H1 (cell line): ENCODE results near the gene GRAMD4. TPM values are rescaled to one million over a fixed set of nuclear protein-coding genes. Genes with fewer than 3 reads are reported as not detected.

Experiments used
- CTCF ChIA-PET: fragments of 300-600 bp; sonication (Branson Sonifier 250); formaldehyde crosslinking; loops from one replicate; lab custom pipeline; 2021; ENCODE audit not compliant: partially characterized antibody; lab: Charles Lee
- POLR2A ChIA-PET: fragments of 300-600 bp; sonication (Branson Sonifier 250); formaldehyde crosslinking; loops from one replicate; lab custom pipeline; 2021; ENCODE audit warnings: inconsistent platforms; ENCODE audit not compliant: partially characterized antibody; lab: Charles Lee
- DNase-seq, 2 experiments: peaks; one replicate each; pipeline versions ENCODE4 v3.0.0 to v3.0.0-alpha.2; 2010 to 2022; ENCODE audit warnings: low spot score in 2 of 2, low read depth in 1 of 2, mixed read lengths in 1 of 2
- FAIRE-seq: peaks from 2 replicates; lab custom pipeline; 2011; peaks lifted over from hg19 to GRCh38; lab: Jason Lieb, UNC
- H2AFZ ChIP-seq: 2 replicates; pipeline ENCODE4 v1.8.1; 2012; ENCODE audit warnings: low read length, inconsistent platforms
- H2AK5ac ChIP-seq: 2 replicates; pipeline ENCODE4 v1.6.1; 2013; ENCODE audit warnings: low read depth, low read length
- H2BK120ac ChIP-seq: replicated peaks from 2 replicates; pipeline ENCODE3; 2013; ENCODE audit warnings: low read depth, low read length, inconsistent platforms
- H2BK12ac ChIP-seq: 2 replicates; pipeline ENCODE4 v1.6.1; 2013; ENCODE audit warnings: low read depth, low read length
- H2BK15ac ChIP-seq: 2 replicates; pipeline ENCODE4 v1.6.1; 2013; ENCODE audit warnings: low read length
- H2BK20ac ChIP-seq: 2 replicates; pipeline ENCODE4 v1.6.1; 2013; ENCODE audit warnings: low read length
- H2BK5ac ChIP-seq: 2 replicates; pipeline ENCODE4 v1.6.1; 2013; ENCODE audit warnings: low read depth, low read length
- H3K14ac ChIP-seq: 2 replicates; pipeline ENCODE4 v1.6.1; 2013; ENCODE audit warnings: inconsistent platforms; ENCODE audit not compliant: insufficient read length
- H3K18ac ChIP-seq: 2 replicates; pipeline ENCODE4 v1.6.1; 2013; ENCODE audit warnings: low read length; ENCODE audit errors: extremely low read depth
- H3K23ac ChIP-seq: 2 replicates; pipeline ENCODE4 v1.6.1; 2013; ENCODE audit warnings: inconsistent platforms; ENCODE audit not compliant: insufficient read length
- H3K23me2 ChIP-seq: 2 replicates; pipeline ENCODE4 v1.6.1; 2013; ENCODE audit warnings: low read depth, low read length
- H3K27ac ChIP-seq: 2 replicates; pipeline ENCODE4 v1.6.1; 2011; ENCODE audit warnings: low read depth, low read length, inconsistent platforms
- H3K27me3 ChIP-seq, 4 experiments: replicated peaks in 1 of 4; 1 replicate in 1 of 4; 2 replicates in 3 of 4; pipeline versions ENCODE4 v1.6.1 to v1.8.1; 2011 to 2013; ENCODE audit warnings: low read length in 3 of 4, mild to moderate bottlenecking in 3 of 4, inconsistent platforms in 2 of 4, mixed read lengths in 2 of 4, moderate library complexity in 1 of 4; ENCODE audit not compliant: control insufficient read depth in 3 of 4, insufficient read depth in 3 of 4; ENCODE audit errors: extremely low read depth in 1 of 4
- H3K36me3 ChIP-seq, 4 experiments: 2 replicates each; pipeline versions ENCODE4 v1.6.1 to v1.8.1; 2011 to 2013; ENCODE audit warnings: mild to moderate bottlenecking in 4 of 4, low read length in 3 of 4, moderate library complexity in 2 of 4, control low read depth in 1 of 4, inconsistent platforms in 1 of 4; ENCODE audit not compliant: insufficient read depth in 4 of 4, control insufficient read depth in 2 of 4
- H3K4ac ChIP-seq: replicated peaks from 2 replicates; pipeline ENCODE3; 2013; ENCODE audit warnings: low read length, low read depth, mixed read lengths, inconsistent platforms; ENCODE audit not compliant: insufficient read length
- H3K4me1 ChIP-seq, 4 experiments: replicated peaks in 1 of 4; 1 replicate in 1 of 4; 2 replicates in 3 of 4; pipeline versions ENCODE4 v1.6.1 to v1.8.1; 2011 to 2013; ENCODE audit warnings: low read length in 3 of 4, inconsistent platforms in 2 of 4, mixed read lengths in 1 of 4; ENCODE audit not compliant: insufficient read depth in 4 of 4, control insufficient read depth in 3 of 4
- H3K4me2 ChIP-seq, 2 experiments: 2 replicates each; pipeline versions ENCODE4 v1.6.1 to v1.8.1; 2011 to 2013; ENCODE audit warnings: low read depth in 2 of 2, low read length in 2 of 2, control low read depth in 1 of 2, inconsistent platforms in 1 of 2, mild to moderate bottlenecking in 1 of 2; ENCODE audit not compliant: insufficient read depth in 1 of 2
- H3K4me3 ChIP-seq, 4 experiments: fragments of 200-600, 300-600 bp in 1 of 4; sonication (generic), shearing (Covaris generic), sonication (Bioruptor Twin) in 1 of 4; 2 replicates each; pipeline versions ENCODE4 v1.5.1 to v1.8.1; 2011 to 2016; ENCODE audit warnings: low read length in 4 of 4, low read depth in 3 of 4, control low read depth in 2 of 4, inconsistent platforms in 2 of 4, mild to moderate bottlenecking in 2 of 4, mixed read lengths in 1 of 4, moderate library complexity in 1 of 4; ENCODE audit not compliant: insufficient read depth in 2 of 4; ENCODE audit errors: extremely low read depth in 1 of 4
- H3K56ac ChIP-seq: replicated peaks from 2 replicates; pipeline ENCODE3; 2013; ENCODE audit warnings: low read depth, mild to moderate bottlenecking, mixed read lengths, low read length, inconsistent platforms; ENCODE audit not compliant: insufficient read length
- H3K79me1 ChIP-seq: 2 replicates; pipeline ENCODE4 v1.6.1; 2013; ENCODE audit warnings: low read depth, low read length, control low read depth
- H3K79me2 ChIP-seq, 2 experiments: 2 replicates each; pipeline versions ENCODE4 v1.6.1 to v1.8.1; 2012 to 2013; ENCODE audit warnings: low read length in 2 of 2, mild to moderate bottlenecking in 2 of 2, inconsistent platforms in 1 of 2; ENCODE audit not compliant: insufficient read depth in 2 of 2, control insufficient read depth in 1 of 2
- H3K9ac ChIP-seq, 4 experiments: replicated peaks in 1 of 4; 1 replicate in 1 of 4; 2 replicates in 3 of 4; pipeline versions ENCODE4 v1.6.1 to v1.8.1; 2011 to 2013; ENCODE audit warnings: low read depth in 3 of 4, low read length in 3 of 4, control low read depth in 2 of 4, mild to moderate bottlenecking in 2 of 4, moderate library complexity in 2 of 4, inconsistent platforms in 1 of 4; ENCODE audit errors: extremely low read depth in 1 of 4
- H3K9me3 ChIP-seq, 2 experiments: 2 replicates each; pipeline versions ENCODE4 v1.6.1 to v1.8.1; 2012 to 2013; ENCODE audit warnings: mild to moderate bottlenecking in 2 of 2, moderate library complexity in 2 of 2, control low read depth in 1 of 2, inconsistent platforms in 1 of 2, low read depth in 1 of 2, low read length in 1 of 2, mixed read lengths in 1 of 2; ENCODE audit not compliant: insufficient read depth in 2 of 2
- H4K20me1 ChIP-seq, 2 experiments: replicated peaks in 1 of 2; 2 replicates each; pipeline versions ENCODE3 to v1.8.1; 2011 to 2013; ENCODE audit warnings: inconsistent platforms in 2 of 2, low read length in 2 of 2, mild to moderate bottlenecking in 1 of 2; ENCODE audit not compliant: insufficient read depth in 2 of 2, control insufficient read depth in 1 of 2
- H4K5ac ChIP-seq: 2 replicates; pipeline ENCODE4 v1.6.1; 2013; ENCODE audit warnings: low read length, low read depth, mixed read lengths, inconsistent platforms; ENCODE audit not compliant: insufficient read length
- H4K8ac ChIP-seq: 2 replicates; pipeline ENCODE4 v1.8.0; 2013; ENCODE audit warnings: mild to moderate bottlenecking, moderate library complexity, low read length, inconsistent platforms; ENCODE audit not compliant: insufficient read depth; ENCODE audit errors: extremely low read depth
- H4K91ac ChIP-seq: replicated peaks from 2 replicates; pipeline ENCODE3; 2013; ENCODE audit warnings: low read length, mixed read lengths, inconsistent platforms; ENCODE audit not compliant: insufficient read length
- ASH2L ChIP-seq: fragments of 200-600, 300-600 bp; sonication (generic); IDR thresholded peaks from one replicate; pipeline ENCODE4 v1.7.1; 2017; ENCODE audit warnings: low read length
- BRCA1 ChIP-seq: IDR thresholded peaks from 2 replicates; pipeline ENCODE4 v1.6.1; 2012; ENCODE audit warnings: low read depth, low read length, improper control_type of control experiment
- CBX5 ChIP-seq: fragments of 300-800, 300-1000 bp; sonication (generic); IDR thresholded peaks from 2 replicates; pipeline ENCODE4 v1.7.1; 2016; ENCODE audit warnings: antibody characterized with exemption, low read length, low read depth
- CBX8 ChIP-seq: fragments of 300-800, 300-1000 bp; sonication (generic); IDR thresholded peaks from 2 replicates; pipeline ENCODE4 v1.7.1; 2016; ENCODE audit warnings: low read depth, low read length, borderline replicate concordance
- CHD1 ChIP-seq: IDR thresholded peaks from 2 replicates; pipeline ENCODE4 v1.6.1; 2012; ENCODE audit warnings: low read depth, low read length, improper control_type of control experiment
- EGR1 ChIP-seq: IDR thresholded peaks from 2 replicates; pipeline ENCODE4 v1.6.1; 2011; ENCODE audit warnings: low read depth, low read length, borderline replicate concordance
- HDAC6 ChIP-seq: IDR thresholded peaks from one replicate; pipeline ENCODE4 v1.7.1; 2012; ENCODE audit warnings: low read depth, mild to moderate bottlenecking, inconsistent platforms, low read length, moderate library complexity
- JUND ChIP-seq: IDR thresholded peaks from 2 replicates; pipeline ENCODE4 v1.6.1; 2011; ENCODE audit warnings: mild to moderate bottlenecking, improper control_type of control experiment, low read length
- MAFK ChIP-seq: IDR thresholded peaks from 2 replicates; pipeline ENCODE4 v1.6.1; 2012; ENCODE audit warnings: low read depth, mild to moderate bottlenecking, improper control_type of control experiment, low read length
- SIRT6 ChIP-seq: IDR thresholded peaks from one replicate; pipeline ENCODE4 v1.7.1; 2012; ENCODE audit warnings: low read length, inconsistent platforms
- SP1 ChIP-seq: IDR thresholded peaks from 2 replicates; pipeline ENCODE4 v1.6.1; 2011; ENCODE audit warnings: low read depth, low read length
- SP4 ChIP-seq: IDR thresholded peaks from 2 replicates; pipeline ENCODE4 v1.6.1; 2012; ENCODE audit warnings: low read length, inconsistent platforms
- WGBS, 2 experiments: shearing (Covaris generic) in 1 of 2; methylation state at CpG; one replicate each; pipeline versions ENCODE4 v1.1.6 to v1.1.7; 2013 to 2015; ENCODE audit warnings: low lambda C conversion rate in 2 of 2, mixed read lengths in 2 of 2, inconsistent platforms in 1 of 2, low coverage in 1 of 2, missing lambda C conversion rate in 1 of 2; ENCODE audit not compliant: insufficient replicate concordance in 2 of 2, insufficient coverage in 1 of 2, insufficient read length in 1 of 2; ENCODE audit errors: extremely low coverage in 1 of 2, missing lambda C conversion rate in 1 of 2; 5-methylcytosine and 5-hydroxymethylcytosine counted together
- polyA plus RNA-seq, 7 experiments: library from polyadenylated mRNA; depleted of rRNA in 3 of 7; stranded (reverse) in 5 of 7; unstranded in 2 of 7; fragments of >200 nt in 5 of 7; fragments of 200-250 nt in 2 of 7; gene quantifications; 1 replicate in 5 of 7; 2 replicates in 1 of 7; 4 replicates in 1 of 7; pipeline versions ENCODE4 v1.2.1 to v1.2.3, GENCODE V29; 2011 to 2013; ENCODE audit warnings: missing spikeins in 2 of 7, mixed read lengths in 2 of 7
- total RNA-seq: library from RNA; stranded (reverse); fragmentation: NEBNext Ultra II Directional; extraction: Animal tissue kit (Norgen Biotek cat#: 25700); gene quantifications from 2 replicates; pipeline ENCODE4 v1.2.1, GENCODE V29; 2021
- TF ChIP-seq, protein P1 (sequence below), 3 experiments: IDR thresholded peaks; 1 replicate in 2 of 3; 2 replicates in 1 of 3; pipeline versions ENCODE4 v1.5.1 to v1.6.1; 2011; ENCODE audit warnings: low read length in 3 of 3, mild to moderate bottlenecking in 3 of 3, inconsistent platforms in 2 of 3, low read depth in 1 of 3, moderate library complexity in 1 of 3; ENCODE audit not compliant: insufficient read depth in 1 of 3; ENCODE audit errors: control extremely low read depth in 1 of 3

The GRAMD4 gene
- total and polyA plus RNA-seq, 2 of the 8 experiments (the other 6 are each of a cell fraction or from before 2014, with no cell fraction given) = 7.9 to 25.6 TPM

- Histone ChIP-seq H3K18ac (no peak overlapping the region), H4K91ac (no peak overlapping the region), H3K27me3 (no peaks in the 10 kb centered on the region), H3K79me2 (no peaks in the 10 kb centered on the region), H2BK15ac (no peak overlapping the region), H3K56ac (no peak overlapping the region), H3K23me2 (no peaks in the 10 kb centered on the region), H4K8ac (0 out of 2 replicates have a peak overlapping the region, but pooled peaks have one; percentile 63), H4K5ac (no peak overlapping the region), H3K36me3 (no peaks in the 10 kb centered on the region), H3K27ac (no peak overlapping the region), H3K79me1 (peaks cover 6% of the 10 kb centered on the region; the same call in 1 of the 2 replicates), H2BK120ac (no peak overlapping the region), H2BK12ac (no peak overlapping the region), H2AFZ (no peak overlapping the region), H2BK20ac (no peak overlapping the region), H2BK5ac (0 out of 2 replicates have a peak overlapping the region, but pooled peaks have one; percentile 12), H4K20me1 (no peaks in the 10 kb centered on the region), H3K9ac (no peak overlapping the region), H3K9me3 (no peaks in the 10 kb centered on the region; a peak in 1 of 4 replicates), H3K4me3 (no peak overlapping the region), H3K4ac (no peak overlapping the region), H3K23ac (no peak overlapping the region), H3K4me2 (no peak overlapping the region), H2AK5ac (no peak overlapping the region), H3K4me1 (peaks cover 0 to 10% (median 7%) of the 10 kb centered on the region in 4 experiments; a peak in 5 of 7 replicates), H3K14ac (no peak overlapping the region)
- CTCF ChIA-PET = interaction anchor here (0.7 to 2.9 kb wide), 3 partner anchors 10 to 58 kb away, joined by 3 to 13 read pairs (median 3); no protein-coding TSS in a partner anchor
- WGBS, 2 experiments = 88% methylated on average over 14 of the region's 14 CpGs; no CpG with 5 or more reads in 1 of the 2 experiments
- FAIRE-seq (no peak), DNase-seq (peak in 1 of 2 experiments; percentile 42)
- POLR2A ChIA-PET = interaction anchor here (0.7 to 1.6 kb wide), 2 partner anchors 15 to 21 kb away, joined by 3 read pairs; no protein-coding TSS in a partner anchor
- TF ChIP-seq JUND = no peak
- TF ChIP-seq, protein P1, sequence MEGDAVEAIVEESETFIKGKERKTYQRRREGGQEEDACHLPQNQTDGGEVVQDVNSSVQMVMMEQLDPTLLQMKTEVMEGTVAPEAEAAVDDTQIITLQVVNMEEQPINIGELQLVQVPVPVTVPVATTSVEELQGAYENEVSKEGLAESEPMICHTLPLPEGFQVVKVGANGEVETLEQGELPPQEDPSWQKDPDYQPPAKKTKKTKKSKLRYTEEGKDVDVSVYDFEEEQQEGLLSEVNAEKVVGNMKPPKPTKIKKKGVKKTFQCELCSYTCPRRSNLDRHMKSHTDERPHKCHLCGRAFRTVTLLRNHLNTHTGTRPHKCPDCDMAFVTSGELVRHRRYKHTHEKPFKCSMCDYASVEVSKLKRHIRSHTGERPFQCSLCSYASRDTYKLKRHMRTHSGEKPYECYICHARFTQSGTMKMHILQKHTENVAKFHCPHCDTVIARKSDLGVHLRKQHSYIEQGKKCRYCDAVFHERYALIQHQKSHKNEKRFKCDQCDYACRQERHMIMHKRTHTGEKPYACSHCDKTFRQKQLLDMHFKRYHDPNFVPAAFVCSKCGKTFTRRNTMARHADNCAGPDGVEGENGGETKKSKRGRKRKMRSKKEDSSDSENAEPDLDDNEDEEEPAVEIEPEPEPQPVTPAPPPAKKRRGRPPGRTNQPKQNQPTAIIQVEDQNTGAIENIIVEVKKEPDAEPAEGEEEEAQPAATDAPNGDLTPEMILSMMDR (IDR thresholded peaks at IDR 0.05; ENCODE audit: control extremely low read depth in 1 of 3, insufficient read depth in 1 of 3, low read depth in 1 of 3, low read length in 3 of 3) = no peak
- TF ChIP-seq SP1 = no peak
- no peak for TF ChIP-seq EGR1
- TF ChIP-seq HDAC6 = no peak
- TF ChIP-seq ASH2L = no peak
- TF ChIP-seq CHD1 = no peak
- no peak for TF ChIP-seq SIRT6
- TF ChIP-seq CBX8 = no peak
- TF ChIP-seq MAFK = no peak
- TF ChIP-seq SP4 = no peak
- TF ChIP-seq CBX5 = no peak
- no peak for TF ChIP-seq BRCA1
These were observed 1.9 kb downstream of the GRAMD4 start for GRCh38 chr22:46622081-46622521.
